K562 (cell line): ENCODE measurements around the gene ACTN4. TPM values are rescaled to one million over a fixed set of nuclear protein-coding genes. Genes with fewer than 3 reads are reported as not detected.

Experiments used
- ATAC-seq: fragments of 200-7000 bp; cut with Tn5 transposase; 3 replicates; pipeline ENCODE4 v1.9.1; 2020; ENCODE audit warnings: moderate library complexity
- BruUV-seq: library from RNA; stranded (reverse); fragments of 400-500 nt; replicated peaks from 2 replicates; lab custom pipeline; 2021; lab: Mats Ljungman, UMichigan
- CTCF ChIA-PET: fragments of 300-600 bp; formaldehyde crosslinking; extraction: SDS; loops from one replicate; lab custom pipeline; 2021; ENCODE audit warnings: low intra/inter-chr PET ratio; lab: Yijun Ruan, JAX
- POLR2A ChIA-PET: fragments of 300-600, 350-650 bp; sonication (Branson Sonifier 250); formaldehyde crosslinking; extraction: SDS; loops from one replicate; lab custom pipeline; 2021; ENCODE audit warnings: antibody characterized with exemption, inconsistent platforms; lab: Yijun Ruan, JAX
- DNase-seq, 4 experiments: peaks; one replicate each; pipeline versions ENCODE4 v3.0.0 to v3.0.0-alpha.2; 2011 to 2018; ENCODE audit warnings: low spot score in 3 of 4, mixed read lengths in 3 of 4; ENCODE audit errors: extremely low read depth in 1 of 4
- FAIRE-seq: peaks from 2 replicates; lab custom pipeline; 2011; peaks lifted over from hg19 to GRCh38; lab: Jason Lieb, UNC
- H2AFZ ChIP-seq: 2 replicates; pipeline ENCODE4 v1.6.0; 2011; ENCODE audit warnings: low read depth, low read length, control low read depth, inconsistent platforms
- H3K27ac ChIP-seq: fragments of 200-600 bp; 3 replicates; pipeline ENCODE4 v1.8.0; 2011; ENCODE audit warnings: low read depth, mild to moderate bottlenecking, control low read depth, inconsistent platforms, low read length, moderate library complexity, mixed read lengths; ENCODE audit errors: extremely low read depth
- H3K27me3 ChIP-seq, 2 experiments: fragments of 300-600 bp in 1 of 2; 2 replicates in 1 of 2; 3 replicates in 1 of 2; pipeline versions ENCODE4 v1.6.0 to v1.8.0; 2011; ENCODE audit warnings: inconsistent platforms in 2 of 2, low read length in 2 of 2, mild to moderate bottlenecking in 1 of 2, mixed read lengths in 1 of 2, moderate library complexity in 1 of 2; ENCODE audit not compliant: control insufficient read depth in 2 of 2, insufficient read depth in 2 of 2
- H3K36me3 ChIP-seq: fragments of 300-600 bp; 3 replicates; pipeline ENCODE4 v1.8.0; 2011; ENCODE audit warnings: mild to moderate bottlenecking, low read length, inconsistent platforms; ENCODE audit not compliant: control insufficient read depth, insufficient read depth
- H3K4me1 ChIP-seq, 2 experiments: fragments of 200-600 bp in 1 of 2; replicated peaks in 1 of 2; 2 replicates in 1 of 2; 3 replicates in 1 of 2; pipeline versions ENCODE4 v1.5.1 to v1.8.0; 2011; ENCODE audit warnings: inconsistent platforms in 2 of 2, low read length in 2 of 2, mild to moderate bottlenecking in 1 of 2, mixed read lengths in 1 of 2, moderate library complexity in 1 of 2; ENCODE audit not compliant: control insufficient read depth in 2 of 2, insufficient read depth in 2 of 2
- H3K4me2 ChIP-seq: 2 replicates; pipeline ENCODE4 v1.6.1; 2011; ENCODE audit warnings: low read length, control low read depth, inconsistent platforms, mixed read lengths; ENCODE audit not compliant: insufficient read depth
- H3K4me3 ChIP-seq: fragments of 200-600 bp; sonication (generic), shearing (Covaris generic); 2 replicates; pipeline ENCODE4 v1.5.1; 2016; ENCODE audit warnings: control low read depth, inconsistent platforms
- H3K79me2 ChIP-seq: fragments of 200-600 bp; 3 replicates; pipeline ENCODE4 v1.8.0; 2011; ENCODE audit warnings: low read length, inconsistent platforms; ENCODE audit not compliant: control insufficient read depth, insufficient read depth
- H3K9ac ChIP-seq, 2 experiments: 2 replicates each; pipeline versions ENCODE4 v1.6.0 to v1.6.1; 2011; ENCODE audit warnings: low read depth in 2 of 2, low read length in 2 of 2, control low read depth in 1 of 2, inconsistent platforms in 1 of 2, mild to moderate bottlenecking in 1 of 2, mixed read lengths in 1 of 2; ENCODE audit not compliant: insufficient read depth in 1 of 2
- H3K9me1 ChIP-seq: one replicate; pipeline ENCODE4 v1.6.0; 2011; ENCODE audit warnings: inconsistent platforms, mild to moderate bottlenecking, low read length, moderate library complexity; ENCODE audit not compliant: control insufficient read depth, insufficient read depth
- H3K9me3 ChIP-seq: replicated peaks from 2 replicates; pipeline ENCODE4 v1.5.1; 2011; ENCODE audit warnings: low read depth, low read length, inconsistent platforms; ENCODE audit not compliant: control insufficient read depth, insufficient read depth
- H4K20me1 ChIP-seq: replicated peaks from 2 replicates; pipeline ENCODE4 v1.6.1; 2011; ENCODE audit warnings: low read length, inconsistent platforms, mixed read lengths; ENCODE audit not compliant: control insufficient read depth, insufficient read depth
- HMG20A ChIP-seq: fragments of 450-650 bp; formaldehyde crosslinking; conservative IDR thresholded peaks from 2 replicates; pipeline ENCODE4 v1.4.0; 2020; ENCODE audit warnings: mild to moderate bottlenecking, mixed read lengths
- HMG20B ChIP-seq: fragments of 250-450 bp; sonication (Bioruptor Pico); IDR thresholded peaks from 2 replicates; pipeline ENCODE4 v1.5.0; 2021; ENCODE audit warnings: mild to moderate bottlenecking
- POLR3G ChIP-seq: IDR thresholded peaks from 2 replicates; pipeline ENCODE4 v1.6.1; 2011; ENCODE audit not compliant: insufficient read length, insufficient replicate concordance; ENCODE audit errors: extremely low read depth
- ZFX ChIP-seq: sonication (generic); formaldehyde crosslinking; IDR thresholded peaks from 2 replicates; pipeline ENCODE4 v1.8.0; 2022; ENCODE audit warnings: mild to moderate bottlenecking, missing genetic modification reagents, moderate library complexity
- ZNF165 ChIP-seq: fragments of 250-450 bp; sonication (Bioruptor Pico); IDR thresholded peaks from 2 replicates; pipeline ENCODE4 v1.4.0; 2020; ENCODE audit warnings: borderline replicate concordance
- WGBS: fragments of 100-300 bp; shearing (Covaris generic); methylation state at CpG from one replicate; pipeline ENCODE4 v1.1.6; 2016; ENCODE audit warnings: low coverage, mixed read lengths; ENCODE audit not compliant: insufficient coverage; ENCODE audit errors: missing lambda C conversion rate; 5-methylcytosine and 5-hydroxymethylcytosine counted together
- in situ Hi-C: fragments of 300-500 bp; cut with MboI; formaldehyde crosslinking; loops from 4 replicates; pipeline ENCODE4 v1.15.0; 2018; ENCODE audit warnings: inconsistent platforms, mixed read lengths
- intact Hi-C: fragments of 100-400 bp; cut with micrococcal nuclease; formaldehyde crosslinking; loops from 2 replicates; pipeline ENCODE4 v1.14.2; 2022
- polyA plus RNA-seq, 8 experiments: library from polyadenylated mRNA; depleted of rRNA in 4 of 8; stranded (reverse) in 5 of 8; unstranded in 3 of 8; fragments of >200 nt; fragmentation: Nextera tagmentation in 2 of 8; fragmentation: Illumina TruSeq in 1 of 8; extraction: Ambion mirVana in 2 of 8; extraction: Trizol in 1 of 8; gene quantifications; 2 replicates each; pipeline versions ENCODE4 v1.2.1 to v1.2.3, GENCODE V29; 2011 to 2014; ENCODE audit warnings: inconsistent platforms in 1 of 8, missing spikeins in 1 of 8
- total RNA-seq, 7 experiments: library from RNA; depleted of rRNA in 6 of 7; stranded (reverse); fragments of >200 nt in 6 of 7; fragmentation: Illumina TruSeq in 2 of 7; extraction: Trizol in 2 of 7; gene quantifications; 2 replicates each; pipeline versions ENCODE4 v1.2.1 to v1.2.3, GENCODE V29; 2011 to 2021; ENCODE audit warnings: low replicate concordance in 1 of 7

ACTN4 gene
- total and polyA plus RNA-seq, 9 of the 15 experiments (the other 6 are each of a cell fraction or from before 2014, with no cell fraction given) = 3.1 to 385 (median 125) TPM

DNA sequence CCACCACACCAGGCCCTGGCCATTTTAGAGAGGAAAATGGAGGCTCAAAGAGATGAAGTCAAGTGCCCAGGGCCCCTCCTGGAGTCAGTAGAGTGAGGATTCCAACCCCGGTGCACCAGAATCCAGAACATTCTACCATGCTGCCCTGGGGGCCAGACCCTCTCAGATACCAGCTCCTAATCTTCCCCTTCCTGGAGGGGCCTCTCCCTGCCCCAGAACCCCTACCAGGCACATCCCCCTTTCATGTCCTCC is 85.7 kb downstream of the ACTN4 start:
- no peak for FAIRE-seq
- WGBS = 100% methylated on average over 1 of the region's 1 CpG
- Histone ChIP-seq H3K4me3 (no peak overlapping the region), H3K4me1 (peaks cover 22 to 65% of the 10 kb centered on the region in 2 experiments), H3K79me2 (peaks cover 8% of the 10 kb centered on the region; the same call in 1 of the 3 replicates), H3K9me3 (no peaks in the 10 kb centered on the region), H3K9me1 (no peaks in the 10 kb centered on the region), H3K36me3 (peaks cover 37% of the 10 kb centered on the region; the same call in 2 of the 3 replicates), H3K27ac (peak overlapping the region; percentile 26; the same call in 1 of the 3 replicates)
- no peak for ATAC-seq
- DNase-seq = no peak
- POLR2A ChIA-PET = interaction anchor here (0.5 to 1.6 kb wide), 12 partner anchors 10 to 1837 kb away, joined by 3 to 8 read pairs (median 3); partner anchors contain the start of genes ACTN4 and HNRNPL
- TF ChIP-seq ZFX (CRISPR knock-in tag) = 0 out of 2 replicates have a peak, but pooled peaks have one; percentile 11
- TF ChIP-seq HMG20B = no peak
- TF ChIP-seq POLR3G = no peak
- no peak for TF ChIP-seq HMG20A (CRISPR knock-in tag)
- TF ChIP-seq ZNF165 (CRISPR knock-in tag) = no peak
- TF ChIP-seq, all 486 proteins: peak for 1
- no TSS peak for BruUV-seq
- intact Hi-C loops (loop anchor here (10.0 kb wide), 2 partner anchors 188 to 202 kb away; partner anchors contain the start of genes MRPS12 and SARS2), in situ Hi-C loops (no loop called here)
- no peaks in the 10 kb centered on the region for H3K27me3 ChIP-seq
- H3K4me2 ChIP-seq = no peak overlapping the region
- H2AFZ ChIP-seq = no peak overlapping the region
- 0 out of 2 replicates have a peak, but pooled peaks cover 3% of the 10 kb centered on the region for H4K20me1 ChIP-seq
- CTCF ChIA-PET = no interaction called here
- H3K9ac ChIP-seq = peak overlapping the region in 1 of 2 experiments; percentile 46; a peak in 1 of 4 replicates
